ENCODE results near the gene ERF. TPM values are rescaled to one million over a fixed set of nuclear protein-coding genes. Genes with fewer than 3 reads are reported as not detected.

Gene ERF
- total and polyA plus RNA-seq, 2 donors = 17.9 to 50.9 TPM

DNA sequence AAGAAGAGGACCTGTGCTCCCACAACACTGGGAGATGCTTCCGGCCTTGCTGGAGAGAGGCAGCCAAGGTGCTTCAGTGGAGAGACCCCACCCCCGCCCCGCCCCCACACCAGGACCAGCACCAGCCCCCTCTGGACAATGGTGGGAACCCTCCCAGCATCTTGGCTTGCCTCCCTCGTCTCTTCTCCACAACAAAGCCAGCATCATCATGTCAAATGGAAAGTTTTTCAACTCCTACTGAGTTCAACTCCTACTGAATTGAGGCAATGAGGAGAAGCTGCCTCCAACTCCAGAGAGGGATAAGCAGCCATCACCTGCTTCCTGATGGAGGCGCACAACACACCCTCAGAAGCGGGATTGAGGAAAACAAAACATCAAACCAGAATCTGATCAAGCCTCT, 50.3 kb downstream of the ERF start:
- no peaks in the 10 kb centered on the region for H3K4me1 ChIP-seq (ENCODE audit: insufficient read depth)
- no peak overlapping the region for H3K27ac ChIP-seq (ENCODE audit: low read depth)
- WGBS = 86% methylated on average over 6 of the region's 6 CpGs
- peaks cover 7% of the 10 kb centered on the region for H3K36me3 ChIP-seq (ENCODE audit: insufficient read depth)
- no peak overlapping the region for H3K4me3 ChIP-seq (ENCODE audit: low read depth, low read length)
- DNase-seq (ENCODE audit: extremely low spot score) = no peak

DNA sequence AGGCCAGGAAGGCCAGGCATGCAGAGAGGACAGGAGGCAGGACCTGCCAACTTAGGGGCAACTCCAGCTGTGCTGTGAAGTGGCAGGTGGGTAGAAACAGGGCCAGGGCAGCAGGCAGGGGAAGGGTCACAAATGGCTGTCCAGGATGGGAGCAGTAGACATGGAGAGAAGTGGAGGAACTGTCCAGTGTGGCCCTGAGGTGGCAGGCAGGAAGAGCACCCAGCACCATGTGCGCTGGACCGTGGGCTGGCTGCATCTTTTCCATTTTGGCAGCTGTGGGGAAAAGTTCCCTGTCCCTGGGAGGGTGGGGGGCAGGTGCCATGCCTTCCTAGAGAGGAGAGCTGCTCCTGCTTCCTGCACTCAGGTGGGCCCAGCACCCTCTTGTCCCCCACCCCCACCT, 51.2 kb downstream of the ERF start:
- Histone ChIP-seq H3K27ac (ENCODE audit: low read depth) (no peak overlapping the region), H3K36me3 (ENCODE audit: insufficient read depth) (peaks cover 5% of the 10 kb centered on the region)
- 93% methylated on average over 2 of the region's 2 CpGs for WGBS

DNA sequence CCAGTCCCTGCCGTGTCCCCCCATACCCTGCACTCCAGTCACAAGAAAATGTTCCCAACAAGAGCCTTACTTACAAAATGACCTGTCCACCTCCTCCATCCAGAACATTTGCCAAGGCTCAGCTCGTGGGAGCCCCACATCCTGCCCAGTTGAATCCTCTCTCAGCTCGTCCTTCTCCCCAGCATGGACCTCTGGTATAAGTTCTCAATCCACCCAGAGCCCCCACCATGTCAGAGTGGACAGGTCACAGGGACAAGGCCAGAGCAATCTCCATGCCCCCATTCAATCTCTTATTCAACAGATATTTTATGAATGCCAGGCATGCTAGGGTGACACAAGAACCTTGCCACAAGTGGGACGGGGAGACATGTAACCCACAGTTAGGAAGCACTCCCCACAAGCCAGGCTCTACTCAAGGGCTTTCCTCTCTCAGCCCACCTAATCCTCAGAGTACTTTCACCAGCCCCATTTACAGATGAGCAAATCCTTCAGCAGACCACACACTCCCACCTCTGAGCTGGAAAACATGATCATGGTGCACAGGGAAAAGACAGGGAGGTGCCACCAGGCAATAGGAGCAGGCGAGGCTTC, 52.5 kb downstream of the ERF start:
- no peak for DNase-seq (ENCODE audit: extremely low spot score)

More for the DNA sequence above, 51.2 kb downstream of the ERF start:
- no peak for DNase-seq (ENCODE audit: extremely low spot score)
- no peak overlapping the region for H3K4me3 ChIP-seq (ENCODE audit: low read depth, low read length)
- no peaks in the 10 kb centered on the region for H3K4me1 ChIP-seq (ENCODE audit: insufficient read depth)

DNA sequence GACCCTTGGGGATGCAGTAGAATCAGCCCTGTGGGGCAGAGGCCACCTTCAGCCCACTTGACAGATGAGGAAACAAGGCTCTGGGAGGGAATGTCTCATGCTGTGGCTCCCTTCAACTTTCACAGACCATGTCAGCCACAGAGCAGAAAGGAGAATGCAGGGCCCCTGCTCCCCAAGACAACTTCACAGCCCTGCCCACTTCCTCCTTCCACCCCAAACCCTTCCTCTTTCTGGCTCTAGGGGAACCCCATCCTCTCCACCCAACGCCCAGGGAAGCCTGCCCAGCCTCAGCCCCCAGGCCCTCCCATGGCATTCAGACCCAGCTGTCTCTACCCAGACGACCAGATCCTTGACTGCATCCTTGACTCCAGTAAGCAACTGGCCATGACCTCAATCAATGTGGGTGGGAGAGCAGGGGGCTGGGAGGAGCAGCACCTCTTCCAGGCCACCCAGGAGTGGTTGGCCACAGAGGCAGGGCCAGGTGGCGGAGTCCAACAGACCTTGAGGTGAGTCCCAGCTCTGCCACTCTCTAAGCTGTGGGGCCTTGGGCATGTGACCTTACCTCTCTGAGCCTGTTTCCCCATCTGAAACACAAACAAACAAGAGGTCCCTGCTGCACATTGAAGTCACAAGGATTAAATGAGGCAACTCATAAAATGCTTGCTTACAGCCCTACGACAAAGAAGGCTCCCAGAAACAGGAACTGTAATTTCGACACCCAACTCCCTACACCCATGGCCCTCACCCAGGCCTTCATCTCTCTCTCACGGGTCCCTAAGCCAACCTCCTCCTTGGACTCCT, 53.2 kb downstream of the ERF start:
- peaks cover 5% of the 10 kb centered on the region for H3K36me3 ChIP-seq (ENCODE audit: insufficient read depth)
- no peak overlapping the region for H3K4me3 ChIP-seq (ENCODE audit: low read depth, low read length)
- WGBS = 68% methylated on average over 6 of the region's 6 CpGs
- H3K27ac ChIP-seq (ENCODE audit: low read depth) = no peak overlapping the region
- no peaks in the 10 kb centered on the region for H3K4me1 ChIP-seq (ENCODE audit: insufficient read depth)
- no peak for DNase-seq (ENCODE audit: extremely low spot score)

More for the DNA sequence above, 52.5 kb downstream of the ERF start:
- Histone ChIP-seq H3K4me3 (ENCODE audit: low read depth, low read length) (no peak overlapping the region), H3K36me3 (ENCODE audit: insufficient read depth) (peaks cover 5% of the 10 kb centered on the region), H3K27ac (ENCODE audit: low read depth) (no peak overlapping the region), H3K4me1 (ENCODE audit: insufficient read depth) (no peaks in the 10 kb centered on the region)
- WGBS = 84% methylated on average over 5 of the region's 5 CpGs

DNA sequence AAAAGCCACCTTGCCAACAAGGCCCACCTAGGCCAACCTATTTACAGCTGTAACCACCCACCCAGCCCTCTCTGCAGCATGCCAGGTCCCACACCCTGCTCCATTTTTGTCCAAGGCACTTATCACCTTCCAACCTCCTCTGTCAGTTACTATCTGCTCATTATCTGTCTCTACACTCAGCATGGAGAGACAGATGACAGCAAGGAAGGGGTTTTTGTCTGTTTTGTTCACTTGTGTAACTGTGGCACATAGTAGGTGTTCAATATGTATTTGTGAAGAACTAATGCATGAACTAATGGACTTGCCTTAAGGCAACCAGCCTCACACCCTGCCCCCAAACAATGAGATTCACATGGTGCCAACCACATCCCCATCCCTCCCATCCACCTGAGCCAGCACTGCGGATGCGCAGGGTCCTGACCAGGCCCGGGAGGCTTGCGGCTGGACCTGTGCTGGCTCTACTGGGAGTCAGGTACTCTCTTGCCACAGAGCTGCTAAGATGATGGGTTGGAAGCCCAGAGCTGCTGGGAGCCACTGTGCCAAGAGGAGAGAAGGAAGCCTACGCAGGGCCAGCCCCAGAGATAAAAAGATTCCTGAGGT, 54.7 kb downstream of the ERF start:
- Histone ChIP-seq H3K36me3 (ENCODE audit: insufficient read depth) (peaks cover 5% of the 10 kb centered on the region), H3K4me1 (ENCODE audit: insufficient read depth) (no peaks in the 10 kb centered on the region), H3K27ac (ENCODE audit: low read depth) (peak overlapping the region; percentile 71), H3K4me3 (ENCODE audit: low read depth, low read length) (no peak overlapping the region)
- no peak for DNase-seq (ENCODE audit: extremely low spot score)
- 84% methylated on average over 5 of the region's 5 CpGs for WGBS

- Histone ChIP-seq H3K4me1 (ENCODE audit: insufficient read depth) (no peaks in the 10 kb centered on the region), H3K27ac (ENCODE audit: low read depth) (peak overlapping the region; percentile 71), H3K4me3 (ENCODE audit: low read depth, low read length) (no peak overlapping the region), H3K36me3 (ENCODE audit: insufficient read depth) (peaks cover 5% of the 10 kb centered on the region)
- 74% methylated on average over 32 of the region's 32 CpGs for WGBS
- no peak for DNase-seq (ENCODE audit: extremely low spot score)
Observed at GRCh38 chr19:42199440-42200115, 55.4 kb downstream of the ERF start.

DNA sequence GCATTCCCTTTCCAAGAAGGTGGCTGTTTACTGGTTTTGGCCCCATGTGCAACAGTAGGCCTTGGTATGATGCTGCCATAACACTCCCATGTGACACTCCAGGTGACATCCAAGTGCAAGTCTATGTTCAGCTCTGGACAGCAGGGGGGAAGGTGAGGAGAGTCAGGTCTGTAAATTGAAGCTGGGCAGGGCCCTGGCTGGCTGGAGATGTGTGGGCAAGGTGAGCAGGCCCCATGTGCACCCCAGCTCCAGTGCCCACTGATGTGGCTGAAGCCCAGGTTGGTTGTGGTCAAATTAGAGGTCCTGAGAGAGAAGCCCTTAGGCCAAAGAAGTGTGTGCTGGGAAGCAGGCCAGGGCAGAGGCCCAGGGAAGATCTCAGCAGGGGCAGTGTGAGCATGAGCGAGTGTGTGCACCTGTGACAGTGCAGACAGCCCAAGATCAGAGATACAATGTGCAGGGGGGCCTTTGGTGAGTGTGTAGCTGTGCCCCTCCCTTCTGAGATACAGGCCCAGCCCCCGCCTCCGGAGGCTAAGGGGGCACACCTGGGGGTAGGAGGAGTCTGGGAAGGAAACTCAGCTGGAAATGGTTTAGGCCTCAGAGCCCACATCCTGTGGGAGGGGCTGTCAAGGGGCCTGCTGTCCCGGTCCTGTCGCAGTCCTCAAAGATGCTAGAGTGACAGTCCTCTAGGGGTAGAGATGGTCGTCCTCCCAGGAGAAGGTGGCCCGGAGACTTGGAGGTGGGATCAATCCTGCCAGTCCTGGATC, 56.1 kb downstream of the ERF start:
- Histone ChIP-seq H3K27ac (ENCODE audit: low read depth) (peak overlapping the region; percentile 52), H3K4me1 (ENCODE audit: insufficient read depth) (no peaks in the 10 kb centered on the region), H3K36me3 (ENCODE audit: insufficient read depth) (peaks cover 4% of the 10 kb centered on the region), H3K4me3 (ENCODE audit: low read depth, low read length) (no peak overlapping the region)
- 58% methylated on average over 7 of the region's 7 CpGs for WGBS
- no peak for DNase-seq (ENCODE audit: extremely low spot score)

Other genes with a start within 250 kb of the ERF start
- gene GRIK5, start 184.9 kb downstream of the ERF start, total RNA-seq = 2.5 TPM
- 8.6 TPM for gene GRIK5, start 184.9 kb downstream of the ERF start, polyA plus RNA-seq
- 7.6 TPM for gene ZNF574, start 179.0 kb downstream of the ERF start, total RNA-seq
- gene ZNF574, start 179.0 kb downstream of the ERF start, polyA plus RNA-seq = 18.8 TPM
- gene POU2F2, start 122.7 kb downstream of the ERF start, total RNA-seq = 0.95 TPM
- gene POU2F2, start 122.7 kb downstream of the ERF start, polyA plus RNA-seq = 4.4 TPM
- 15.5 TPM for gene DEDD2, start 37.5 kb downstream of the ERF start, total RNA-seq
- gene DEDD2, start 37.5 kb downstream of the ERF start, polyA plus RNA-seq = 29.5 TPM
- gene ZNF526, start 34.8 kb downstream of the ERF start, total RNA-seq = 7.0 TPM
- gene ZNF526, start 34.8 kb downstream of the ERF start, polyA plus RNA-seq = 6.0 TPM
- gene GSK3A, start 12.5 kb downstream of the ERF start, total RNA-seq = 8.4 TPM
- gene GSK3A, start 12.5 kb downstream of the ERF start, polyA plus RNA-seq = 56.9 TPM
- gene CIC, start 14.1 kb upstream of the ERF start, total RNA-seq = 14.0 TPM
- 59.5 TPM for gene CIC, start 14.1 kb upstream of the ERF start, polyA plus RNA-seq
- not detected for gene PRR19, start 47.0 kb upstream of the ERF start, total RNA-seq
- gene PRR19, start 47.0 kb upstream of the ERF start, polyA plus RNA-seq = 1.0 TPM
- 15.9 TPM for gene PAFAH1B3, start 47.5 kb upstream of the ERF start, total RNA-seq
- 20.9 TPM for gene PAFAH1B3, start 47.5 kb upstream of the ERF start, polyA plus RNA-seq
- gene TMEM145, start 58.2 kb upstream of the ERF start, total RNA-seq = not detected
- gene TMEM145, start 58.2 kb upstream of the ERF start, polyA plus RNA-seq = 0.94 TPM
- gene MEGF8, start 70.5 kb upstream of the ERF start, total RNA-seq = 14.7 TPM
- gene MEGF8, start 70.5 kb upstream of the ERF start, polyA plus RNA-seq = 19.8 TPM
- gene CNFN, start 135.2 kb upstream of the ERF start, total RNA-seq = not detected
- gene CNFN, start 135.2 kb upstream of the ERF start, polyA plus RNA-seq = 2.4 TPM
- gene LIPE, start 172.3 kb upstream of the ERF start, total RNA-seq = 5.7 TPM
- 30.2 TPM for gene LIPE, start 172.3 kb upstream of the ERF start, polyA plus RNA-seq
- gene CXCL17, start 187.8 kb upstream of the ERF start, total RNA-seq = 1.7 TPM
- gene CXCL17, start 187.8 kb upstream of the ERF start, polyA plus RNA-seq = 10.8 TPM